GM12892 (cell line): ENCODE data around the gene ARL5A.

ENCODE experiments used
- POLR2A ChIP-seq: IDR thresholded peaks from 2 replicates; pipeline ENCODE4 v1.6.1; 2011; ENCODE audit warnings: low read depth, low read length, control low read depth
- TAF1 ChIP-seq: IDR thresholded peaks from 2 replicates; pipeline ENCODE4 v1.6.1; 2011; ENCODE audit warnings: low read depth, mild to moderate bottlenecking, control low read depth, low read length, borderline replicate concordance

GRCh38 chr2:151823651-151824050 lies 4.6 kb downstream of the ARL5A start:
- TF ChIP-seq TAF1 (no peak), POLR2A (no peak)
